ENCODE results near the gene C1QL3.

C1QL3 gene

GRCh38 chr10:16519908-16520861, 1.5 kb downstream of the C1QL3 start:
- no peak overlapping the region for H3K27ac ChIP-seq
- TF ChIP-seq ZFX (IDR thresholded peaks at IDR 0.05) (no peak), CTCF (conservative IDR thresholded peaks at IDR 0.05) (no peak)

DNA sequence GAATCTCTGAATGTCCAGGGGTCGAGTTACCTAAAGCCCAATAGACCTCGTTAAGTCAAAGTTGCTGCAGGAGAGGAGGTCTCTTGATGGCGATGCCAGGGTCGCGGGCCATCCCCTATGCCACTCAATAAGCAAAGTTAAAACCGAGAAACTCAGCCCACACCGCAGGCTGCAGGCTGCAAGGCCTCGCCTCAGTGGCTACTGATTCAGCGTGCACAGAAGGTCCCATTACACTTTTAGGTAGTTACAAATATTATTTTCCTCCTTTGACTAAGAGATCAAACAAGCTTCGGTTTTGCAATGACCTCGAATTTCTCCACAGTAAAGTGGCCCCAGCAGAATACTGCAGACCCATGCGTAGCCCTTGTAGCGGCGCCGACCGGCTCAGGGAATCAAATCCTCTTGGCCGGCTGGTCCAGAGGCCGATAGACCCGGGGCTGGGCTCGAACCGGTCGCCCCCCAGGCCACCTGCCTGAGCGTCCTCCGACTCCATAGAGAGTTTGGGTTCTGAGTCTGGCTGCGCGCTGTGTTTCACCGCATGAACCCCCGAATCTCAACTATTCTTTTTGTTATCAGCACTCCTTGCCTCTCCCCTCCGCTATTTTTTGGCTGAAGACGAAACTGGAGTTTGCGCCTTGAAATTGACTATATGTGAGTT, 2.3 kb downstream of the C1QL3 start:
- TF ChIP-seq CTCF (conservative IDR thresholded peaks at IDR 0.05) (no peak; the same call in 1 of the 2 replicates), ZFX (IDR thresholded peaks at IDR 0.05) (no peak)
- H3K27ac ChIP-seq, result no peak overlapping the region

DNA sequence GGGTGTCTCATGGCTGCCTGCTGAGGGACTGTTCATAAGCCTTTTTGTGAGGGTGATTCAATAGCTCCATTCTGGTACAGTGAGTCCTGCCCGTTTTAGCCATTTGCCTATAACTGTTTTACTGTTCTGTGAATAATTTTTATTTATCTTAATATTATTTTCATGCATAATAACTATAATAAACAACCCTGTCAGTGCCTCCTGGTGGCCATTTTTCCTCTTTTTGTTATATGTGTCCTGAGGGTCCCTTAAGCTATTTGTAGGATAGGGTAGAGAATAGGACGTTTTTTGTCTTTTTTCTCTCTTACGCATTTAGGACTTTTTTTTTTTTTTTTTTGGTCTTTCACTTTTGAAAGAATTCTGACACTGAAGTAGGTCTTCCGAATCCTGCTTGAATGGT, 2.9 kb downstream of the C1QL3 start:
- TF ChIP-seq ZFX (IDR thresholded peaks at IDR 0.05) (no peak), CTCF (conservative IDR thresholded peaks at IDR 0.05) (peak; percentile 47)
- no peak overlapping the region for H3K27ac ChIP-seq

GRCh38 chr10:16510843-16511242, 10.8 kb downstream of the C1QL3 start:
- TF ChIP-seq CTCF (conservative IDR thresholded peaks at IDR 0.05), result no peak
- no peak for TF ChIP-seq ZFX (IDR thresholded peaks at IDR 0.05)
- H3K27ac ChIP-seq, result no peak overlapping the region

GRCh38 chr10:16509996-16510395, 11.7 kb downstream of the C1QL3 start:
- H3K27ac ChIP-seq, result no peak overlapping the region
- TF ChIP-seq CTCF (conservative IDR thresholded peaks at IDR 0.05), result no peak
- TF ChIP-seq ZFX (IDR thresholded peaks at IDR 0.05), result no peak

GRCh38 chr10:16505161-16505560, 16.5 kb downstream of the C1QL3 start:
- TF ChIP-seq CTCF (conservative IDR thresholded peaks at IDR 0.05) (no peak), ZFX (IDR thresholded peaks at IDR 0.05) (no peak)
- no peak overlapping the region for H3K27ac ChIP-seq

DNA sequence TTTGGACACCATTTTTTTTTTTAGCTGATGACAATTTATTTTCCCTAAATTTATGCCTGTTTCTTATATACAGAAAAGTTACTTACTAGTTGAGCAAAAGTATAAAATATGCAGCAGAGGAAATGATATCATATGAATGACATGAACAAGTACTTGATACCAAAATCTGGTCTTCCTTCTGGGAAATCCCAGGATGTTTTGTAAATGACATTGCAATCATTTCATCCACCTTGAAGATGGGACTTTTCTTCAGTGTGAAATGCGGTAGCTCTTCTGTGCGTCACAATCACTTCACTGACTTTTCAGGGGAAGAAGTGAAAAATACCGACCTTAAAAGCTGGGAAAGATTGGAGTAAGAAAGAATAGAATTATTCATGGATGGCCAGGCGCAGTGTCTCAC, 23.8 kb downstream of the C1QL3 start:
- no peak overlapping the region for H3K27ac ChIP-seq
- TF ChIP-seq ZFX (IDR thresholded peaks at IDR 0.05), result no peak
